ENCODE results near the gene KRT32.

Gene KRT32

GRCh38 chr17:41466988-41467387 lies at the start of gene KRT32:
KRT32 (minus strand) TSS chr17:41467386; CDS start chr17:41467325, 61 bp downstream.
- DNase-seq (ENCODE audit: low spot score), result no peak

GRCh38 chr17:41516830-41517283 lies 49.7 kb upstream of the KRT32 start:
- DNase-seq (ENCODE audit: low spot score), result no peak

- no peak for DNase-seq (ENCODE audit: low spot score)
Measured at GRCh38 chr17:41516147-41516829, 49.1 kb upstream of the KRT32 start.

- no peak for DNase-seq (ENCODE audit: low spot score)
Measured at GRCh38 chr17:41513168-41513547, 46.0 kb upstream of the KRT32 start.

DNA sequence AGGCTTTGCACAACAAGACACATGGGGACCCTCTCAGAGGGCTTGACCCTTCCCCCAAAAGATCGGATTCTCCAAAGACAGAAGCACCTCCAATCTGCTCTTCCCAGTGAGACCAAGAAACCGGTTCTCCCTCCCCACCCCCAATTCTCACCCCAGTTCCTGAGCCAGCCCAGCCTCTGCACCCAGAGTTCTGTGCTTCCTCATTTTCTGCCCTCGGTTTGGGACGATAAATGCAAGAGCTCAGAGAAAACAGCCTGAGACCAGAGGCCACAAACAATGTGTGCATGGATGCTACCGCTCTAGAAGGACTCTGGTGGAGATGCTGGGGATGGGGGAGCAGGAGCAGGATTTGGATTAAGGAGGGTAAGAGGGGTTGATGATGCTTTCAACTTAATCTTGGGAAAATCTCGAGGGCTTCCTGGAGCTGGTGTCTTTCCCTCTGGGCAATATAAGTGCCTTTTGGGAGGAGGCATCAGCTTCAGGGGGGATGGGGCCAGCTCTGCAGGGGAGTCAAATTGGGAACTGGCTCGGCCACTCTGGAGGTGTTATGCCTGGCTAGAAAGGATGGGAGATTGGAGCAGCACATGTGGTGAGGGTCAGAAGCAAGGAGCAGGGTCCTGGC lies 45.5 kb upstream of the KRT32 start:
- DNase-seq (ENCODE audit: low spot score), result no peak

- DNase-seq (ENCODE audit: low spot score), result no peak
Measured at GRCh38 chr17:41511716-41512115, 44.5 kb upstream of the KRT32 start.

DNA sequence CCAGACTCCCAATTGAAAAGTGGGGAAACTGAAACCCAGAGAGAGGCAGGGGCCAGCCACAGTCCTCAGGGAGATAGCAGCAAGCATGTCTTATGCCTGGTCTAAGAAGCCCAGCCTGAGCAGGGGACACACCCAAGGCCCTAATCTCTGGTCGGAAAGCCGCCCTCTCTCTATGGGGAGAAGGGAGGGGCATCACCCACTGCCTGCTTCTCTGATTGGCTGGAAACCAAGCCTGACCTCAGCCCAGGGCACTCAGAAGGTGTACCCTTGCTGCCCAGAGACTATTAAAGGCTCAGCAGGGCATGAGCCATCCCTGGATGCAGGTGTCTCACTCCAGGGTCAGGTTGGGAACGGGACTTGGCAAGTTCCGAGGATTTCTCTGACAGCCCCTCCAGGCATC lies 43.9 kb upstream of the KRT32 start:
- DNase-seq (ENCODE audit: low spot score), result no peak

- DNase-seq (ENCODE audit: low spot score), result no peak
Measured at GRCh38 chr17:41510251-41511065, 43.3 kb upstream of the KRT32 start.

- no peak for DNase-seq (ENCODE audit: low spot score)
Measured at GRCh38 chr17:41507315-41507880, 40.2 kb upstream of the KRT32 start.

- DNase-seq (ENCODE audit: low spot score), result no peak
Measured at GRCh38 chr17:41505809-41506767, 38.9 kb upstream of the KRT32 start.

DNA sequence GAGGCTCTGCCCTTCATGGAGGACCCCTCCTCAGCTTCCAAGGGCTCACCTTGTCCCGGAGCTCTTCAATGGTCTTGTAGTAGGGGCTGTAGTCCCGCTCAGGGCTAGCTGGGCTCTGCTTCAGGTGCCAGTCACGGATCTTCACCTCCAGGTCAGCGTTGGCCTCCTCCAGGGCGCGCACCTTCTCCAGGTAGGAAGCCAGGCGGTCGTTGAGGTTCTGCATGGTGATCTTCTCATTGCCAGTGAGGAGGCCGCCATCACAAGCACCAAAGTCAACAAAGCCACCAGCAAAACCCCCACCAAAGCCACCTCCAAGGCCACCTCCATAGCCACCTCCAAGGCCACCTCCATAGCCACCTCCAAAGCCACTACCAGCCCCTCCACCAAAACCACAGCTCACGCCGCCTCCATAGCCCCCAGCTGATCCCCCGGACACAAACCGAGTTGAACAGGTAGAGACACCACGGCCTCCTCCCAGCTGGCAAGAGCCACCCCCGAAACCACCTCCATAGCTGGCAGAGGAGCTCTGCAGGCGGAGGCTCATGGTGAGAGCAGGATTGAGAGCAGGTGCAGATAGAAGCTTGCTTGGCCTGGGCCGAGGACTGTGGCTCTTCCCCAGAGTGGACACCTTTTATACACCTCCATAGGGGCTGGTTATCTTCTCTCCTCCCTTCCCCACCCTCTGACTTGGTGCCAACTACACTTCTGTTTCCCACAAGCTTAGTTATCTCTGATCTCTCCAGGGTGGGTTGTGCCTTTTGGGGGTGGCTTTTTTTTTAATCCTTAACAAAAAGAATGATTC lies 38.0 kb upstream of the KRT32 start, which contains the start of gene KRT13:
TSS of gene KRT13 (minus strand) at position 606 of the 802 bp plus-strand sequence. CDS start at position 544, 62 bp downstream.
- DNase-seq (ENCODE audit: low spot score), result no peak

- no peak for DNase-seq (ENCODE audit: low spot score)
Measured at GRCh38 chr17:41504246-41504977, 37.2 kb upstream of the KRT32 start.

DNA sequence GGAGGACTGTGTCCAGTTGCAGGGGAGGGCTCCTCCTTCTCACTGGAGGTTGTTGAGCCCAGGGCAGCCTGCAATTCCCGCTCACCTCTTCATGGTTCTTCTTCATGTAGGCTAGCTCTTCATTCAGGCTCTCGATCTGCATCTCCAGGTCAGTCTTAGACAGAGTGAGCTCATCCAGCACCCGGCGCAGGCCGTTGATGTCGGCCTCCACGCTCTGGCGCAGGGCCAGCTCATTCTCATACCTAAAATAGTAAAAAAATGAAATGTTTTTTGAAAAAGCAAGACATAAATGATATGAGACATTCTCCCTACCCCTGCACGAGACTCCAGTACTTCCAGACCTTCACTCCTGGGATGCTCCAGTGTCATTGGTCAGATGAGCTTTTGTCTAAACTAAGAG lies 36.0 kb upstream of the KRT32 start:
- no peak for DNase-seq (ENCODE audit: low spot score)

DNA sequence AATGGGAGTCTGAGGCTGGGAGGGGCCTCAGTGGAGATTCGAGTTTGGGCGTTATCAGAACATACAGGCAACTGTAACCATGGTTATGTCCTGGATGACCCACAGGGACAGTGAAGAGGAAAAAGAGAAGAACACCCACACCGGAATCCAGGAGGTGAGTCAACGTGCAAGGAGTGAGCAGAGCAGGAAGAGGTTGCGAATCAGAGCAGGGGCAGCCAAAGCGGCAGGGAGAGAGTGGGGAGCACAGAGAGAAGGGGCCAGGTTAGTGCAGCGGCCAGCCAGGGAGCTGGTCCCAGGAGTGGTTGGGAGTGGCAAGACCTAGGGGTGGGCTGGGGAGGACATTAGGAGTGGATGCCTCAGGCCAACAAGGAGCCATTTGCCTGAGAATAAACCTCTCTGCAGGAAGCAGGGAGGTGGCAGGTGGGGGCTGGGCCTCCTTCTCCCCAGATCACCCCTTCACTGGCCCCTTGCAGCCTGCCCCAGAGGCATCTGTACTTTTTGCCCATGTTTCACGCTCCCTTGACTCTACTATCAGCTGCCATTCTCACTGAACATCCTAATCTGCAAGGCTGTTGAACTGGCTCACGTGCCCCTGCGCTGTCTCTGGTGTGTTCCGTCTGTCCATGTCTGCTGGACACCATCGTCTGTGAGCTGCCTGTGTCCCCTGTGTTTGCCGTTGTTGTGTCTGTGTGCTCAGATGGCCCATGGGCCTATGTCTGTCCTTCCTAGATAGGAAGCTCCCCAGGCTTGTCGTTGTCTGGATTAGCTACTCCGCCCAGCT lies 33.1 kb upstream of the KRT32 start:
- peak; percentile 53 for DNase-seq (ENCODE audit: low spot score)

GRCh38 chr17:41499714-41500113 lies 32.5 kb upstream of the KRT32 start:
- DNase-seq (ENCODE audit: low spot score), result no peak

- no peak for DNase-seq (ENCODE audit: low spot score)
Measured at GRCh38 chr17:41498276-41498675, 31.1 kb upstream of the KRT32 start.

DNA sequence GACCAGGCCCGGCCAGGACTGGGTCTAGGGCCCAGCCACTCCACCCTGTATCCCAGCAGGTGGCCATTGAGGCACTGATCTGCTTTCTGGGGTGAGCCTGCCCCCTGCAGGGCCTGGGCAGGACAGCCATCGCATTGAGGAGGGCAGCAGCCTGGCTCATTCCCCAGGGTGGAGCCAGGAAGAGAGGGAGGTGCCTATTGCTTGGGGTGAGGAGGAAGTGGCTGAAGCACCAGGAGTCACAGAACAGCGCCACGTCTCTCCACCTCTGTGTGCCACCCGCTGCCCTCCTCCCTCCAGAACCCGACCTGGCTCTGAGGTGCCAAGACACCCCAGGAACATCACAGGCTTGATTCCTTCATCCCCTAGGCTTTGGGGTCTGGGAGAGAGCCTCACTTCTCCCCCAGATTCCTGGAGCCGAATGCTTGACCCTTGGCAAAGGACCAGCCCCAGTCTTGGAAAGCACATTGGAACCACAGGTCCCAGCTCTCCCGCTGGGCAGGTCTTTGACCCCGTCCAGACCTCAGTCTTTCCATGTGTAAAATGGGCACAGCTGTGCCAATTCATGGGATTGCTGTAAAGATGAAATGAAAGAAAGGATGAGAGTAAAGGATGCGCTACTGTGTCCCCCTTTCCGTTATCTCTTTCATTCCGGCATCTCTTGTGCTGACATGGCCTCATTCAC lies 29.8 kb upstream of the KRT32 start:
- peak; percentile 85 for DNase-seq (ENCODE audit: low spot score)

DNA sequence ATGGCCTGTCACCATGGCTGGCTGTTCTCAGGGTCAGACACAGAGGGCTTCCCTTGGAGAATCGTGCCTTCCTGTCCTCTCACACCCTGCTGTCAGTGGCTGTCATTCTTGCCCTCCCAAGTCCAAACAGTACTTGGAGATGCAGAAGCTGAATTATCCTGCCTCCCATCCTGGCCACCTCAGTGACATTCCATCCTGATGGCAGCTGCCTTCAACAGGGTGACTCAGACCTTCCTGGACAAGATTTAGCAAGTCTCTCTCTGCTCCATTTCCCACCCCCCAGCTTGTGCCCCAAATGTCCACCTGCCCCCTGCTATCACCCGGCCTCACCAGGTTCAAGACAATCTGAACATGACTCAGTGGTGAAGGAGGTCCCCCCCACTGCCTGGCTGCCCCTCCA lies 27.3 kb upstream of the KRT32 start:
- DNase-seq (ENCODE audit: low spot score), result no peak
